Measurements from ENCODE around the gene DIS3L2. TPM values are rescaled to one million over a fixed set of nuclear protein-coding genes. Genes with fewer than 3 reads are reported as not detected.
"Not testable (repeated sequence)": the region's sequence is repeated elsewhere in the genome, so short reads cannot be mapped to it uniquely, and the experiment has no call there.

DIS3L2 gene
- total RNA-seq, 4 donors from 2014 or later = 10.3 to 63.9 (median 29.7) TPM

DNA sequence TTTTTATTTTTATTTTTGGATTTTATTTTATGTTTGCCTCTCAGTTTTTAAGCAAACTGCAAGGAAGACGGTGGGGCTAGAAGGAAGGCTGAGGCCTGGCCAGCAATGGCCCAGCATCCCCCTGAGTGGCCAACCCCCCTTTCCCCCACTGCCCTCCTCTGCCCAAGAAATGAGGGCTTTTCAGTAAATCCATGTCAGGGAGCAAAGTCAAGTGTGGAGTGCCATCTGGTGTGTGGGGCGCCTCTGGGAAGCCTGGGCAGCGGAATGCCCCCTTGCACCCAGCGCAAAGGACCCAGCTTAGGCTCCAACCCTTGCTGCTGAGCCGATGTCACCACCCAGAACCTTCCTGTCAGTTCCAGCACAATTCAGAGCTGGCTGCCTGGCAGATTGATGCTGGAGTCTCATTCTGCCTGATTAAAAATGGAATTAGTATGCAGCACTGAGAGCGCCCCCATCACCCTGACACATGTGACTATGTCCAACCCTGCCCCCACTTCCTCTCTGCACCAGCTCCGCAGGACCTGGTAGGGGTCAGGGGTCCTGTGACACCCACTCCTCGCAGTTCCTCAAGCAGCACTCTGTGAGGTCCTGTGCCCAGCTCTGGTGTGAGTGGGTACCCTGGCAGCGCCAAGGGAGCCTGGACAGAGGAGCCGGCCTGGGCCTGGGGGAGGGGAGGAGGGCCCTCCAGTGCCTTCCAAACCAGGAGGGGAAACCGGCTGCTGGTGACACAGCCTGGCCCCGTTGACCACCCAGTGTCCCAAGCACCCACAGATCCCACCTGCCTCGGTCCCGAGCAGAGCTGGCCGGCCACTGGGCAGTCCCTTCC is 407.8 kb downstream of the DIS3L2 start:
- DNase-seq = no peak

DNA sequence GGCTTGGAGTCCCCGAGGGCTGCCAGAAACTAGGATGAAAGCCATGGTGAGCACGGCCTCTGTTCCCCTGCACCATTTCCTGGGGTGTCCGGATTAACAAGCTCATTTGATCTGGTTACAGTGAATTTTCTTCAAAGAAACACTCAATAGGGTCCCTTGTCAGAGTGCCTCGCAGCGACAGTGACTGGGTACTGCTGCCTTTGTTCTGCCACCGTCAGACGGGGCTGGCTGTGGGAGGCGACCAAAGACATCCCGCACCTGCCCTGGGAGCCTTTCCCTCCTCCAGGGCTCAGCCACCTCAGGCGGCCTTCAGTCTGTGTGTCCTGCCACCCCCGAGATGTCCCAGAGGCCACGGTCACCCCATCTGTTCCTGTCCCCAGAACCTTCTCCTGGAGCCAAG is 408.5 kb downstream of the DIS3L2 start:
- DNase-seq; H3K27me3 ChIP-seq; H3K4me3 ChIP-seq; H3K4me1 ChIP-seq; H3K27ac ChIP-seq; H3K9me3 ChIP-seq; intact Hi-C loops (cut with DNase I; ENCODE audit: low total_unique reads); H3K36me3 ChIP-seq: not testable (repeated sequence)

More for the DNA sequence above, 407.8 kb downstream of the DIS3L2 start:
- Histone ChIP-seq H3K4me1 (no peaks in the 10 kb centered on the region), H3K4me3 (no peak overlapping the region), H3K9me3 (no peaks in the 10 kb centered on the region), H3K36me3 (no peaks in the 10 kb centered on the region), H3K27ac (no peak overlapping the region), H3K27me3 (no peaks in the 10 kb centered on the region)
- intact Hi-C loops (cut with DNase I; ENCODE audit: low total_unique reads) = no loop called here
- TF ChIP-seq, protein P1, sequence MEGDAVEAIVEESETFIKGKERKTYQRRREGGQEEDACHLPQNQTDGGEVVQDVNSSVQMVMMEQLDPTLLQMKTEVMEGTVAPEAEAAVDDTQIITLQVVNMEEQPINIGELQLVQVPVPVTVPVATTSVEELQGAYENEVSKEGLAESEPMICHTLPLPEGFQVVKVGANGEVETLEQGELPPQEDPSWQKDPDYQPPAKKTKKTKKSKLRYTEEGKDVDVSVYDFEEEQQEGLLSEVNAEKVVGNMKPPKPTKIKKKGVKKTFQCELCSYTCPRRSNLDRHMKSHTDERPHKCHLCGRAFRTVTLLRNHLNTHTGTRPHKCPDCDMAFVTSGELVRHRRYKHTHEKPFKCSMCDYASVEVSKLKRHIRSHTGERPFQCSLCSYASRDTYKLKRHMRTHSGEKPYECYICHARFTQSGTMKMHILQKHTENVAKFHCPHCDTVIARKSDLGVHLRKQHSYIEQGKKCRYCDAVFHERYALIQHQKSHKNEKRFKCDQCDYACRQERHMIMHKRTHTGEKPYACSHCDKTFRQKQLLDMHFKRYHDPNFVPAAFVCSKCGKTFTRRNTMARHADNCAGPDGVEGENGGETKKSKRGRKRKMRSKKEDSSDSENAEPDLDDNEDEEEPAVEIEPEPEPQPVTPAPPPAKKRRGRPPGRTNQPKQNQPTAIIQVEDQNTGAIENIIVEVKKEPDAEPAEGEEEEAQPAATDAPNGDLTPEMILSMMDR (IDR thresholded peaks at IDR 0.05) = no peak

DNA sequence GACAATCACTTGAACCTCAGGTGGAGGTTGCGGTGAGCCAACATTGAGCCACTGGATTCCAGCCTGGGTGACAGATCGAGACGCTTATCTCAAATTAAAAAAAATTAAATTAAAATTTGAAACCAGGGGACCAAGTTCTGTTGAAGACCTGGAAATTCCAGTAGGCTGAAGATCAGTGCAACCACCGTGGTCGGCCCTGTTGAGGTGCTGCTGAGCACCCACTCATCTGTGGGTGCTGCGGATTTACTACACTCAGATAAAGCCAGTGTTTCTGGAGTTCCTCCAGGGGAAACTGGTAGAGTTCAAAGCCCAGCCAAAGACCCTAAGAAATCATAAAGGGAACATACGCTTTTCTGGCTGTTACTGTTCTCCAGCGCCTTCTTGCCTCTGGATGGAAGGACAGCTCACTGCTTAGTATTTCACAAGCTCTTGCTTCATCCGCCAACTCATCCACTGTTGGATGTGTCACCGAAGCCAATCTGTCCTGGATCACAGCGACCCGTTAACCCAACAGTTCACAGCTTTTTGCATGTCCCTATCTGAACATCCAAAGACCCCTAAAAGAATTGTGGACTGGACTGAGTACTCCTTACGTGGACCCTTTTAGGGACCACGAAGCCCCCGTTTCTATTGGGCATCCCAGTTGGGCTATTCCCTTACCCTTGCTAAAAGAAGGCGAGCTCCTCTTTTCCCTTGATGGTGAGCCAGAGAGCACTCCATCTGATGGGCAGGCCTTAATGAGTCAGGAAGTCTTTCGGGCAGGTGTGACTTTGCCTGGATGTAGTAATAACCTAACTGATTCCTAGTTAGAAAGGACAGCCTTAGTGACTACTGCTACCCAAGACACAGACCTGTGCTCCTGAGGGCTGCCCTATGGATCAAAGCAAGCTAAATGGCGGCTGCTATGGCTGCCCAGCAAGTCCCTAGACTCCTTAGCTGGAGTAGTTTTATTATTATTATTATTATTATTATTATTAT is 411.0 kb downstream of the DIS3L2 start:
- Histone ChIP-seq H3K27ac (no peak overlapping the region), H3K4me1 (no peaks in the 10 kb centered on the region), H3K27me3 (no peaks in the 10 kb centered on the region), H3K9me3 (no peaks in the 10 kb centered on the region), H3K4me3 (no peak overlapping the region), H3K36me3 (no peaks in the 10 kb centered on the region)
- intact Hi-C loops (cut with DNase I; ENCODE audit: low total_unique reads) = no loop called here
- no peak for DNase-seq
- TF ChIP-seq POLR2A (IDR thresholded peaks at IDR 0.05) = no peak
- TF ChIP-seq, protein P1 (IDR thresholded peaks at IDR 0.05) = no peak

DNA sequence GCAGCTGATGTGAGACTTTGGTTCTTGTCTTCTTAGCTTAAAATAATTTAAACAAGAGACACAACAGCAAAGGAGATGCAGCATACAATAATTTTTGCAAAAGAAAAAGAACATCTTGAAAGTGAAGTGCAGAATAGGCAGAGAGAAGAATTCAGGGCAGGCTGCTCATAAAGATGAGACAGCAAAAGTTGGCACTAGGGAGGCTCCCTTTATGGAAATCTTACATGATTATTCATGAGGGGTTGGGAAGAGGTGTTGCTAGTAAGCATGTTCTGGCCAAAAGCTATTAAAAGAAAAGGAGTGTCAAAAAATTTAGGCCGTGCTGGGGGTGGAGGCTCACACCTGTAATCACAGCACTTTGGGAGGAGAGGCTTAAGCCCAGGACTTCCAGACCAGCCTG is 412.8 kb downstream of the DIS3L2 start:
- Histone ChIP-seq H3K4me1 (no peaks in the 10 kb centered on the region), H3K27ac (no peak overlapping the region), H3K9me3 (no peaks in the 10 kb centered on the region), H3K36me3 (no peaks in the 10 kb centered on the region), H3K27me3 (no peaks in the 10 kb centered on the region), H3K4me3 (no peak overlapping the region)
- intact Hi-C loops (cut with DNase I; ENCODE audit: low total_unique reads) = no loop called here
- TF ChIP-seq, protein P1 (IDR thresholded peaks at IDR 0.05) = no peak
- no peak for TF ChIP-seq POLR2A (IDR thresholded peaks at IDR 0.05)
- no peak for DNase-seq

DNA sequence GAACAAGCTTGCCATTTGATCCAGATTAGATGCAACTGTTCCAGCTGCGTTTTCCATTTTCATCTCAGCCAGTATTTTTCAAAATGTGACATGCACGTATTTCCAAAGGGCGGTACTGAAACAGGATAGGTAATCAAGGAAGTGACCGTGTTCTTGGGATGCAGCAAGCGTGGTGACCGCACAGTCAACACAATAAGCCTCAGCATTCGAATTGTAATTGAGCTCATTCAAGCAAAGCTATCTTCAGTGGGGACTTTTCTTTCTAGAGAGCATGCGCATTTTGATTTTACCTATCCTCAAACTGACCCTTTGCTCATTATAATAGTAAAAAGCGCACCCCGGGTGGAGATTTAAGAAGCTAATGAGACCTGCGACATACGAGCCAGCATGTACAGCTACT is 413.7 kb downstream of the DIS3L2 start:
- no peak overlapping the region for H3K27ac ChIP-seq
- no peak for DNase-seq
- no peaks in the 10 kb centered on the region for H3K4me1 ChIP-seq
- no peak overlapping the region for H3K4me3 ChIP-seq
- no peak for TF ChIP-seq POLR2A (IDR thresholded peaks at IDR 0.05)
- TF ChIP-seq, protein P1 (IDR thresholded peaks at IDR 0.05) = no peak
- H3K27me3 ChIP-seq = no peaks in the 10 kb centered on the region
- intact Hi-C loops (cut with DNase I; ENCODE audit: low total_unique reads) = no loop called here
- no peaks in the 10 kb centered on the region for H3K9me3 ChIP-seq
- H3K36me3 ChIP-seq = no peaks in the 10 kb centered on the region

All from uterus (tissue), 4 donors.